NCI-H460 (cell line): ENCODE results near the gene COMMD3. TPM values are rescaled to one million over a fixed set of nuclear protein-coding genes. Genes with fewer than 3 reads are reported as not detected.
"Not testable (repeated sequence)": the region's sequence is repeated elsewhere in the genome, so short reads cannot be mapped to it uniquely, and the experiment has no call there.

Experiments
- DNase-seq: peaks from one replicate; pipeline ENCODE4 v3.0.0-alpha.2; 2016; ENCODE audit warnings: low read depth; ENCODE audit errors: extremely low read depth
- polyA plus RNA-seq: library from polyadenylated mRNA; depleted of rRNA; stranded (reverse); fragments of >200 nt; gene quantifications from 2 replicates; pipeline ENCODE4 v1.2.3, GENCODE V29; 2014; cell fraction: nucleus; rRNA removed
- total RNA-seq: library from RNA; depleted of rRNA; stranded (reverse); fragments of >200 nt; shearing (Covaris generic); gene quantifications from 2 replicates; pipeline ENCODE4 v1.2.3, GENCODE V29; 2014; rRNA removed

Gene COMMD3
- total RNA-seq: 35.6 and 41.9 TPM in 2 replicates
- 26.8 and 69.8 TPM in 2 replicates for polyA plus RNA-seq

DNA sequence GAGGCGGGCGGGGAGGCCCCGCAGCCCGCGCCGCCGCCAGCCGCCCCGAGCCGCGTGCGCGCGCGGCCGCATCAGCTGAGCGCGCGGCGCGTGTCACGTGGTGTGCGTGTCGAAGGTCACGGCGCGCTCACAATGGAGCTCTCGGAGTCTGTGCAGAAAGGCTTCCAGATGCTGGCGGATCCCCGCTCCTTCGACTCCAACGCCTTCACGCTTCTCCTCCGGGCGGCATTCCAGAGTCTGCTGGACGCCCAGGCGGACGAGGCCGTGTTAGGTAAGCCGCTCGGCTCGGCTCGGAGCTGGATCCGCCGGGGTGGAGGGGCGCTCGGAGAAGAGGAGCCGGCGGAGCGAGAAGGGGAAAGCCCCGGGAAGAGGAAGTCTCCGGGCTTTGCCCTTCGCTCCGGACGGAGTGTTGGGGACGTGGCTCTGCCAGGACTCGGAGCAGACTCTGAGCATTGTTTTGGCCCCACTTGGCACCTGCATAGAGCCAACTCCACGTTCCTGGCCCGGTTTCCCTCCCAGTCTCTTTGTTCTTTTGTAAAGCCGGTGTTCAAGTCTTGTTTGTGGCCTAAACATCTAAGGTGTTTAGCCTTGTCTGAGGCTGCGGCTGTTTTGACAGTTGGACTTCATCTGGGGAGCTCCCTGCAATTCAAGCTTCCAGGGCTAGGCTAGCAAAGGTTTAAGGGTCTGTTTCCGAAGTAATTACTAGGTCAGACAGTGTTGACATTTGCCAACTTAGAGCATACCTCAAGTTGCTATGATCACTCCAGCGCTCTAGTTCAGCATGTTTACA is at the start of gene COMMD3:
COMMD3 (plus strand) TSS at position 103 of the 790 bp plus-strand sequence; CDS start at position 133, 30 bp downstream.
- peak; percentile 54 for DNase-seq

DNA sequence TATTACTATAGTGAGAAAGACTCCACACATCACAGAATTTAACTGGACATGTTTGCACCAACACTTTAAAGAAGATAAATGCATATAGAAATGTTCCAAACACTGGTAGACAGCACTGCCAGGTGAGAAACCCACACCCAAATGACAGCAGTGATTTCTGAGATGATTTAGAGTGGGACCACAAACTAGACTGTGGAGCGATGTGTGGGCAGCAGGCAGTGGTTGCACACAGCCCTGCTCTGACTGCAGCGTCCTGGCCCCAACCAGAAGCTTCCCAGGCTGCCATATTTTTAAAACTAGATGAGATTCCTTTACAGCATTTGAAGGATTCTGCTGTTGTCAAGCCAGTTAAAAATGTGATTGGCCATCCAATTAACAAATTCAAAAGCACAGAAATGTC is 47.7 kb upstream of the COMMD3 start:
- no peak for DNase-seq

DNA sequence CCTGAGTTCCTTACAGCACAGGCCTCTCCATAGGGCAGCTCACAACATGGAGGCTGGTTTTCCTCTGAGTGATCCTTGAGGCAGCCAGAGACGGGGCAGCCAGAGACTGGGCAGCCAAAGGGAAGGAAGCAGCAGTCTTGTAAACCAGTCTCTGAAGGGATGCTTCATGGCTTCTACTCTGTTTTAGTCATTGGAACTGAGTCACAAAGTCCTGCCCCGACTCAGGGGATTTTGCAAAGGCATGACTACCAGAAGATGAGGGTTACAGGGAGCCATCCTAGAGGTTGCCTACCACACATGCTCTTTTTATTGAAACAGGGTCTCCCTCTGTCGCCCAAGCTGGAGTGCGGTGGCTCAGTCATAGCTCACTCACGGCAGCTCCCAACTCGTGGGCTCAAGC is 44.4 kb upstream of the COMMD3 start:
- DNase-seq: no peak

DNA sequence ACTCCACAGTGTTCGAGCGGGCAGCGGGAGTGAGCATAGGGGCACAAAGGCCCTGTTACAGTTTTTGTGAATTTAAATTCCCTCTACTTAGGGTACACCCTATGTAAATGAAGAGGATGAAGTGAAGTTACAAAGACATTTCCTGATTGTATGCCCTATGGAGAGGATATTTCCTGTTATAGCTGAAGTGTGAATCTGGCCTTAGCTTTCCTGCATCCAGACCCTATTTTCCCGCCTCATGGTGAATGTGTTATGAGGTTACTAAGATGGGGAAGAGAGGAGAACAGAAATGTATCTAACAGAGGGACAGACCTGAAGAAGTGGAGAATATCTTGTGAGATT is 37.8 kb upstream of the COMMD3 start:
- DNase-seq: no peak

DNA sequence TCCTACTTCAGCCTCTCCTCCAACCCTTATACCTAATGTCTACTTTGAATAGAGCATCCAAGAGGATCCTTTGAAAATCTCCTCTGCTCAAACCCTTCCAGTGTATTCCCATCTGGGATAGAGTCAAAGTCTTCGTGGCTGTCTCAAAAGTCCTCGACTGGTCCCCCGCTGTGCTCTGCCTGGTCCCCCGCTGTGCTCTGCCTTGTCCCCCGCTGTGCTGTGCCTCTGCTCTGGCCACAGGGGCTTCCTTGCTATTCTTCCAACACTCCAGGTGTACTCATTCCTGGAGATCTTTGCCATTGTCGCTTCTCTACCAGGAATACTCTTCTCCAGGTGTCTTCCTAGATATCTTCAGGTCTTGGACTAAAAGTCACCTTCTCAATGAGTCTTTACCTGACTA is 36.1 kb upstream of the COMMD3 start:
- DNase-seq: no peak

DNA sequence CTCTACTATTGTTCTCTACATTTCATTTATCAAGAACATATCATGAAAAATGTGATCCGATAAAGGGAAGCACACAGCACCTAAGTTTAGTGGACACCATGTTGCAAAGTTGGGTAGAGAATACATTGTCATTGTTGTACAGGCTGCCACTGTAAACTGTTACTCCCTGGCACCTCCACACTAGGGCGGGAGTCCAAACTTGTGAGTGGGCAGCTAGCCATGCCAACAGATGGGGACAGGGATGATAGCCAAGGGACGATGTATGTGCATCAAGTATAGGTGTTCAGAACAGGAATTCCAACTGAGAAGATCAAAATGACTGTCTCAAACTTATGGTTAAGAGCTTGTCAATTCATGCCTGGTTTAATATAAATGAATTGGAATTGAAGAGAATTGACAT is 31.1 kb upstream of the COMMD3 start:
- DNase-seq: no peak

DNA sequence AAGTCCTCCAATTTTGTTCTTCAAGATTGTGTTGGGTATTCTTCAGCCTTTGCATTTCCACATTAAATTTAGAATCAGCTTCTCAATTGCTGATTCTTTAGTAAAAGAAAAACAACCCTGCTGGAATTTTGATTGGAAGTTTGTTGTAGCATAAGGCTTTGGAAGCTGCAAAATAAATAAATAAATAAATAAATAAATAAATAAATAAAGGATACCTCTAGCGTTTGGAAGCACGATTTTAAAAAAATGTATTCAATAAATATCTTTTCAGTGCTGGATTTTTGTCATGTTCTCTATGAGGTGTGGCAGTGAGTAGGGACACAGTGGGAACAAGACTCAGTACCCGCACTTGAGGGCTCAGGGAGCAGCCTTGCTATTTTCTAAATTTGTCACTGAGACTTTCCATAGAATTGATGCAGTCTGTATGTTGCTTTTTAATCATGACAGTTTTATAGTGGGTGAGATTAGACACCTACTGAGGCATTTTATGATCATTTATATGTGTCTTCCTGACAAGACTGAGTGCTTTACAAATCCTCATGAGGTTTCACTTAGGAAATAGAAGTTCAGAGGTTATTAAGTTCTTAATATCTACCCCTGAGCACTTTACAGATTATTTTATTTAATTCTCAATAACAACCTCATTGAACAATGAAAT is 22.3 kb upstream of the COMMD3 start:
- DNase-seq: no peak

DNA sequence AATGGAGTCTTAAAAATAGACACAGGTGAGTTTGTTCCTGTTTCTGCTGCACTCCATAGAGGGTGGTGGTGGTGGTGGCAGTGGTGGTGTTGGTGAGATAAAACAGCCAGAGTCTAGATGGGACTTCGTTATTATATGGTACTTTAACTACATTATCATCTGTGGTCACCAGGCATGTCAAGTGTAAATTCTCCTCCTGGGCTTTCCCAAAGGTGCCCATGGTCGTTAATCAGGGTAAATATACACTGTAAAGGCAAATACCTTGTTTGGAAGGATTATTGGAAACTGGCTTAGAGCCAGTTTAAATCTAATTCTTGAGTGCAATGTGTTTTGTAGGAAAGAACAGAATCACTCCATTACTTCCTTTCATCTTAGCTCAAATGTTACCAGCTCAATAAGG is 21.5 kb upstream of the COMMD3 start:
- DNase-seq: no peak

DNA sequence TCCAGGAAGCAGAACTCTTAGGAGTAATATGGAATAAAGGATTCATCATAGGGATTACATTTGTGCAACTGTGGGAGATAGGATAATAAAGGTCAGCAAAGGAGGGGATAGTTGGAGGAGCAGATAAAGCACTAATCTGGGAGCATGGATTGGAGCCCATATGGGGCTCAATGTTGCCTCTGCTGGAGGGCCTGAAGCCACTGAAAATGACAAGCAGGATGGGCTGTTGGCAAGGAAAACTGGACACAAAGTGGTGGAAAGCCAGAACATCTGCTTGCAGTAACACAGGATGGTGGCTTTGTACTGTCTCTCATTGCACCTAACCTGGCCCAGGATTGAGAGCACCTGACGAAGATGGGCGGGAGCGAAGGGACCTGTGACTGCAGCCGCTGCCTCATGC is 15.0 kb upstream of the COMMD3 start:
- no peak for DNase-seq

DNA sequence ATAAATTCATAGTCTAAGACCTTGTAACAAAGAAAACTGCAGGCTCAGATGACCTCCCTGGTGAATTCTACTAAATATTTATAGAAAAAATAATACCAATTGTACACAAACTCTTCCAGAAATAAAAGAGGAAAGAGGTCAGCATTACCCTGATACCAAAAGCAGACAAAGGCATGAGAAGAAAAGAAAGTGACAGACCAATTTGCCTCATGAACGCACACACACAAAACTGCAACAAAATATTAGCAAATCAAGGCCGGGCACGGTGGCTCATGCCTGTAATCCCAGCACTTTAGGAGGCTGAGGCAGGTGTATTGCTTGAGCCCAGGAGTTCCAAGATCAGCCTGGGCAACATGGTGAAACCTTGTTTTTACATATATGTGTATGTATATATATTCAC is 12.7 kb upstream of the COMMD3 start:
- DNase-seq: no peak

DNA sequence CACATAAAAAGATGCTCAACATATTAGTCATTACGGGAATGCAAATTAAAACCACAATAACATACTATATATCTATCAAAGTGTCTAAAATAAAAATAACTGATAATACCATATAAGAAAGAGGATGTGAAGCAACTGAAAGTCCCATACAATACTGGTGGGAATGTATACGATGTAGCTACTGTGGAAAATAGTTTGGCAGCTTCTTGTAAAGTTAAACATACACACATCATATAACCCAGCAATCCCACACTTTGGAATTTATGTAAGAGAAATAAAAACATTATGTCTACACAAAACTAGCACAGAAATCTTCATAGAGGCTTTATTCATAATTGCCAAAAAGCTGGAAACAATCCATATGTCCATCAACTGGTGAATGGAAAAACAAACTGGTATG is 10.5 kb upstream of the COMMD3 start:
- DNase-seq: no peak

DNA sequence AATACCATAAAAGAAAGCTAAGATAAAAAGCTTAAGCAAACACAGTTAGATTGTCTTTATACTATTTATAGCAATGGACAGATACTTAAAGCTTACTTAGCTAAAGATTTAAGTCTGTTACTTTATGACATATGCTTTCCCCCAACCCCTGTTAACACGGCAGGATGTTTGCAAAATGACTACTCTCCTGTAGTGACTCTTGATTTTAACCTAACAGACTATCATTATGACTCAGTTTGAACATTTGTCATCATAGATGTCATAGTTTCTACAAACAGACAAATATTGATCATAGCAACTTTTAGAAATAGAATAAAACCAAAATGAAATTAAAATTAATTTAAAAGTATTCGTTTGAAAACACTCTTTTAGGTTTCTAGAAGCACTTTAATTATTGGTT is 7.8 kb upstream of the COMMD3 start:
- peak; percentile 28 for DNase-seq

DNA sequence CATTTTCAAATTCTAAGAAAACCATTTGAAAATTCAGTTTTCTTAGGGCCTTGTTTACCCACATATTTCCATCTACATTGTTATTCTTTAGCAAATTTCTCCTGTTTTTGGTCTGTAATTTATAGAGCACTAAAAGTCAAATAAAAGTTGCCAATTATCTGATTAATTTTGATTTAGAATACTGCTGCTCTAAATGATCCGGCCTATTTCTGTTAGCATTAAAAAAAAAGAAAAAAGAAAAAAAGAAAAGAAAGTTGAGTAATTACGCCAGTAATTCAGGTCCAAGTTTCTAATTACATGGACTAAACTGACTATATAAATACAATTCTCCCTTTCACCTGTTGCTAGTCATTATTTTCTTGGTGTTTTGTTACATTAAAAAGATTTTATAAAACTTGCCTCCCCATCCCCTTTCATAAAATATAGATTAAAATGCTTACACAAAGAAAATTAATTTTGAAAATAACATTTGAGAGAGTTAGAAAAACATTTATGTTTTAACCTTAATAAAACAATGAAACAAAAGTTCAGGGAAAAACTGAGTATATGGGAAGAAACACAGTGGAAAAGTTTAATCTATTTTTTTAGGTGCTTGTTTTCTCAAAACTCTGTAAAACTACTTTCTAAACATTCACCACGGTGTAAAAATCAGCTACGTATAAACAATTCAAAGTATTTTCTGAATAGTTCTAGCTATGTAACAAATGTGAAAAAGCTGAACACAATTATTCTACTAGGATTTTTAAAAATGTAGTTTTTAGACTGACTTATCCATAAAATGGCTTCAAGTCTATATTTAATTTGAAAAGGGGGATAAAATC is 6.8 kb upstream of the COMMD3 start:
- no peak for DNase-seq

DNA sequence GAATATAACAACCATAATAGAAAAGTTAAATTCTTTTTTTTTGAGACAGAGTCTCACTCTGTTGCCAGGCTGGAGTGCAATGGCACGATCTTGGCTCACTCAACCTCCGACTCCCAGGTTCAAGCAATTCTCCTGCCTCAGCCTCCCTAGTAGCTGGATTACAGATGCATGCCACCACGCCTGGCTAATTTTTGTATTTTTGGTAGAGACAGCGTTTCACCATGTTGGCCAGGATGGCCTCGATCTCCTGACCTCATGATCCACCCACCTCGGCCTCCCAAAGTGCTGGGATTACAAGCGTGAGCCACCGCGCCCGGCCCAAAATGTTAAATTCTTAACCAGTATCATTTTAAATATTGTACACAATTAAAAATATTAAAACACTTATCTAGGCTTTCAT is 6.2 kb upstream of the COMMD3 start:
- not testable (repeated sequence) for DNase-seq

DNA sequence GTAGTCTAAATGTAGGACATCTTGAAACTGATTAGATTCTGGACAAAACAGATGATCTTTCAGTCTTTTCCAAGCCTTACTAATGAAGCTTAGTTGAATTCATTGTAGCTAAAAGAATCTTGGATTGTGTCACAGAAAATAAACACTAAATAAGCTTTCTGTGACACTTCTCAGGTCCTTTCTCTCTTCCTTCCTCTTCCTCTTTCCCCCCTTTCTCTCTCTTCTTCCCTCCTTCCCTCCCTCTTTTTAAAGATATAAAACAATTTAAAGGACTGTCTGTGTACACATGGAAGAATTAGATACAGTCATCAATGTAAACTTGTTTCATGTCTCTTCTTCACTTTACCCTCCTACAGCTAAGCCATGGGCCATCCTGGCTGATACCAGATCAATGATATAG is 5.3 kb upstream of the COMMD3 start:
- DNase-seq: no peak

DNA sequence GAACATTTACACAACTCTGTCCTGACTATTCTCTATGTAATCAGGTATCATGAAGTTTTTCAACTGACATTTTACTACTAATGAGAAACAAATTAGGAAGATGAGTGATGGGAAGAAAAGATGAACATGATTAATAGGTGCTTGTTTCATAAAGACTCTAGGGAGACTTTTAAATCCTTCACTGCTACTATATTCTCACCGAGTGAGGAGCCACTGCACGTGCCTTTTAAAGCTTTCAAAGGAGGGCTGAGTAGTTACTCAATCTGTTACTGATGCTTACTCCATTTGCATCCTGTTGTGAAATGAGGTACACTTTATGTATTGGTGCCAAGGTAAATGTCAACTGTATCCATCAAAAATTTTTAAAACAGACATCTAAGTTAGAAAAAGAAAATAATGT is 1.3 kb upstream of the COMMD3 start:
- no peak for DNase-seq

DNA sequence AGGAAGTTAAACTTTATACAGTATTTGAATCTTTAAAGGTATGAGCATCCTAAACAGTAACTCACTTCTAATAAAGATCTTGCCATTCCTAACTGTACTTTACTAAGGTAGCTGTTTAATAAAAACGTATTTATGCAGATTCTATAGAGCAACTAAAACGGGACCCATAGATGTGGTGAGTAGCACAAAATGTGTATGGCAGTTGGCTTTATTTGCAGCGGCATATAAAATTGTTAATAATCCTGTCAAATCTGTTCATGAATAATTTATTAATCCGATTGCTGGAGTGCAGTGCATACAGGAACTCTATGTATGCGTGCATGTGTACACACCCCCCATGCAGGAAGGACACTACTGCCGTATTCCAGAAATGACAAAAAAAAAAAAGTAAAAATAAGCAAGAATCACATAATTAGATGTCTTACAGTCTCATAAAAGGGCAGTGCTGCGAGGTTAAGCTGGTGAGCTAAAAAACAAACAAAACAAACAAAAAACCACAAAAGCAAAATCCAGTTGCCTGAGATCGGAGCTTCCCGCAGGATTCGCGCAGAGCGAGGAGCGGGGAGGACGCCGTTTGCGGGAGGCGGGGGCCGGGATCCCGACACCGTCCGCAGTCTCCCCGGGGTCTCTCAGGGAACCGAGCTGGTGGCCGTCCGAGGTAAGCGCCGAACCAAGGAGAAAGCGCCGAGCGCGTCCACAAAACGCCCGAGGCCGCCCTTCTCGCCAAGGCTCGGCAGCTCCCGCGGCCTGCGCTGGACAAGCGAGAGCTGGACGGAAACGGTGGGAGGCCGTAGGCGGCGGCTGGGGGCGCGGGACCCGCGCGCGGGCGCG is 518 bp upstream of the COMMD3 start:
- DNase-seq: no peak

DNA sequence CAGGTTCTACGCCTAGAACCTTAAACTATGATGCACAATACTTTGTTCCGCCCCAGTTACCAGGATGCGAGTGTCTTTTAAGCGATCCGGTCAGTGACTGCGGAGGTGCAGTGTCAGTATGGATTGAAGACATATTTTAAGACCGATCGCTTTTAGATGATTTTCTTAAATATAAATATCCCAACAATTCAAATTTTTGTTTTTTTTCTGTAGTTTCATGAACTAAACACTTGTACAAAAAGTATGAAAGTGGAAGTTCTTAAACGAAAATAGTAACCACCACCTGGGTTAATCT is 835 bp downstream of the COMMD3 start:
- no peak for DNase-seq

DNA sequence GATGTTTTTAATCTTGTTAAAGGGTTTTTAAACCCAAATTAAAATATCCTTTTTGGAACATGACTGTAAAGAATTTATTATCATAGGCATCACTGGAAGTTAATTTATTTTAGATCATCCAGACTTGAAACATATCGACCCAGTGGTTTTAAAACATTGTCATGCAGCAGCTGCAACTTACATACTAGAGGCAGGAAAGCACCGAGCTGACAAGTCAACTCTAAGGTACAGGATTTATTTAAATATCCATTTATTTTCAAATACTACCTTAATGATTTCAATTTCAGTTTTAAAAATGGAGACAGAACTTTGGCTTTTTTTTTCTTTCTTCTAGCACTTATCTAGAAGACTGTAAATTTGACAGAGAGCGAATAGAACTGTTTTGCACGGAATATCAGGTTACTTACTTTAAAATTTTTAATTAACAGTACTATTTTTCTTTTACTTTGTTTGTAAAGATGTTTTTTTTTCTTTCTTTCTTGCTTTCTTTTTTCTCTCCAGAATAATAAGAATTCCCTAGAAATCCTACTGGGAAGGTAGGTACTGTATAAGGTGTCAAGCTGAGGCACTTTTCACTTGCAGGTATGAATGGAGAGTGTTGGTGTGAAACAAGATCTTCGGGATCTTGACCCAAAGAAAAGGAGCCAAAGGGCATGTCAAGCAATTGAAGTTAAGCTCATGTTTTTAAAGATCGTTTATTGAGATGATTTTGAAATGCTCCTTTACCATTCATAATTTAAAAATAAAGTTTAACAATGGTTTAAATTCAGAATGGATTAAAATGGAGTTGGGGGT is 1.8 kb downstream of the COMMD3 start:
- no peak for DNase-seq

DNA sequence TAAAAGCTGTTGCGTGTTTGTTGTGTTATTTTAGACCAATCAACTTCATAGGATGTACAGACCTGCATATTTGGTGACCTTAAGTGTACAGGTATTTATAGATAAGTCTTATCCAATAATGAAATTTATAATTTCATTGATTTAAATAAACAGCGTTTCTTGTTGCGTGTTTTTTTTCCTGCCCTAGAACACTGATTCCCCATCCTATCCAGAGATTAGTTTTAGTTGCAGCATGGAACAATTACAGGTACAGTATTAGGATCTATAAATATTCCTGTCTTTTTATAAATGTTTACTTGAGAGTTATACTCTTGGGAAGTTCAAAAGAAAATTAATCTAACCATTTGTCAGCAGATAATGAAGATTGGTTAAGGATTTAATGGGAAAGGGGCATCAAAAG is 2.6 kb downstream of the COMMD3 start:
- DNase-seq: no peak
